Left lung (tissue), 14 donors: ENCODE results near the gene PNPLA8. TPM values are rescaled to one million over a fixed set of nuclear protein-coding genes. Genes with fewer than 3 reads are reported as not detected.

ENCODE experiments used
- ATAC-seq: fragments of 200-7000 bp; cut with Tn5 transposase; one replicate; pipeline ENCODE4 v1.9.1; 2020; ENCODE audit warnings: moderate library complexity
- DNase-seq, 4 donors: peaks; one replicate each; pipeline ENCODE4 v3.0.0-alpha.2; 2013 to 2020
- H3K27ac ChIP-seq, 2 donors: fragments of 200-600 bp; sonication (generic) in 1 of 2; one replicate each; pipeline versions ENCODE4 v1.5.0 to v1.8.0; 2020 to 2021
- H3K27me3 ChIP-seq, 2 donors: fragments of 200-600 bp; sonication (generic) in 1 of 2; one replicate each; pipeline versions ENCODE4 v1.5.0 to v1.8.0; 2020 to 2021
- H3K36me3 ChIP-seq, 2 donors: fragments of 200-600 bp; sonication (generic) in 1 of 2; one replicate each; pipeline versions ENCODE4 v1.5.0 to v1.8.0; 2020 to 2021
- H3K4me1 ChIP-seq, 2 donors: fragments of 200-600 bp; one replicate each; pipeline ENCODE4 v1.8.0; 2021
- H3K4me3 ChIP-seq, 2 donors: fragments of 200-600 bp; sonication (generic) in 1 of 2; one replicate each; pipeline versions ENCODE4 v1.5.0 to v1.8.0; 2020 to 2021; ENCODE audit warnings: mild to moderate bottlenecking in 1 of 2
- H3K9me3 ChIP-seq, 2 donors: fragments of 200-600 bp; sonication (generic) in 1 of 2; one replicate each; pipeline versions ENCODE4 v1.5.0 to v1.8.0; 2020 to 2021
- CTCF ChIP-seq, 2 donors: fragments of 200-600 bp; sonication (generic) in 1 of 2; IDR thresholded peaks; one replicate each; pipeline versions ENCODE4 v1.5.0 to v1.8.0; 2021; ENCODE audit warnings: antibody characterized with exemption in 2 of 2
- intact Hi-C, 2 donors: fragments of 100-400 bp; cut with DNase I; formaldehyde crosslinking; loops; one replicate each; pipeline versions ENCODE4 v1.11.2 to v1.14.2; 2022
- long read RNA-seq, 12 donors: library from polyadenylated mRNA in 2 of 12; unstranded in 2 of 12; transcript quantifications; one replicate each; pipeline ENCODE4 v2.0.0 and lab custom pipeline, GENCODE V29; 2019 to 2026
- polyA plus RNA-seq, 6 donors: library from polyadenylated mRNA; unstranded; fragments of 120-200 nt; gene quantifications; one replicate each; pipeline ENCODE4 v1.2.1, GENCODE V29; 2013; ENCODE audit not compliant: insufficient read length in 6 of 6
- total RNA-seq, 2 donors: library from RNA; stranded (reverse); fragmentation: NEBNext Ultra II Directional; extraction: Animal tissue kit (Norgen Biotek cat#: 25700); gene quantifications; one replicate each; pipeline ENCODE4 v1.2.1, GENCODE V29; 2021
- donor health status: DM: no; HTN: yes; CAD: no.
- donor health status: DM: no; HTN: no; CAD: no.

The PNPLA8 gene, protein sequence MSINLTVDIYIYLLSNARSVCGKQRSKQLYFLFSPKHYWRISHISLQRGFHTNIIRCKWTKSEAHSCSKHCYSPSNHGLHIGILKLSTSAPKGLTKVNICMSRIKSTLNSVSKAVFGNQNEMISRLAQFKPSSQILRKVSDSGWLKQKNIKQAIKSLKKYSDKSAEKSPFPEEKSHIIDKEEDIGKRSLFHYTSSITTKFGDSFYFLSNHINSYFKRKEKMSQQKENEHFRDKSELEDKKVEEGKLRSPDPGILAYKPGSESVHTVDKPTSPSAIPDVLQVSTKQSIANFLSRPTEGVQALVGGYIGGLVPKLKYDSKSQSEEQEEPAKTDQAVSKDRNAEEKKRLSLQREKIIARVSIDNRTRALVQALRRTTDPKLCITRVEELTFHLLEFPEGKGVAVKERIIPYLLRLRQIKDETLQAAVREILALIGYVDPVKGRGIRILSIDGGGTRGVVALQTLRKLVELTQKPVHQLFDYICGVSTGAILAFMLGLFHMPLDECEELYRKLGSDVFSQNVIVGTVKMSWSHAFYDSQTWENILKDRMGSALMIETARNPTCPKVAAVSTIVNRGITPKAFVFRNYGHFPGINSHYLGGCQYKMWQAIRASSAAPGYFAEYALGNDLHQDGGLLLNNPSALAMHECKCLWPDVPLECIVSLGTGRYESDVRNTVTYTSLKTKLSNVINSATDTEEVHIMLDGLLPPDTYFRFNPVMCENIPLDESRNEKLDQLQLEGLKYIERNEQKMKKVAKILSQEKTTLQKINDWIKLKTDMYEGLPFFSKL
- total RNA-seq (10 to 100 TPM; 32.3 to 33.4 TPM), polyA plus RNA-seq (10 to 100 TPM; 28.7 to 38.0 (median 33.2) TPM)
- long read RNA-seq, donor 1, partial matches to known transcripts, result 17 of 26 reads
- long read RNA-seq, donor 1, other reads (novel, unspliced or antisense), result 0 of 26 reads
- long read RNA-seq, donor 2, transcript PNPLA8-201 (11 exons, 3,490 nt), result major isoform, 7 of 26 reads
- long read RNA-seq, donor 2, partial matches to known transcripts, result 17 of 26 reads
- long read RNA-seq, donor 2, other reads (novel, unspliced or antisense), result 0 of 26 reads
- long read RNA-seq, donor 3, partial matches to known transcripts, result 55 of 58 reads
- long read RNA-seq, donor 3, other reads (novel, unspliced or antisense), result 0 of 58 reads
- long read RNA-seq, donor 4, partial matches to known transcripts, result 3 of 6 reads
- long read RNA-seq, donor 4, other reads (novel, unspliced or antisense), result 1 of 6 reads
- long read RNA-seq, donor 5, partial matches to known transcripts, result 129 of 133 reads
- long read RNA-seq, donor 5, other reads (novel, unspliced or antisense), result 0 of 133 reads
- long read RNA-seq, donor 6, transcript PNPLA8-206 (10 exons, 3,462 nt), result major isoform, 5 of 128 reads
- long read RNA-seq, donor 6, partial matches to known transcripts, result 119 of 128 reads
- long read RNA-seq, donor 6, other reads (novel, unspliced or antisense), result 0 of 128 reads
- long read RNA-seq, donor 7, partial matches to known transcripts, result 0 of 2 reads
- long read RNA-seq, donor 7, other reads (novel, unspliced or antisense), result 0 of 2 reads
- long read RNA-seq, donor 8, partial matches to known transcripts, result 0 of 4 reads
- long read RNA-seq, donor 8, other reads (novel, unspliced or antisense), result 0 of 4 reads
- long read RNA-seq, donor 9, result 0 reads
- long read RNA-seq, donor 10, partial matches to known transcripts, result 3 of 4 reads
- long read RNA-seq, donor 10, other reads (novel, unspliced or antisense), result 1 of 4 reads
- long read RNA-seq, donor 11, transcript PNPLA8-206 (10 exons, 3,462 nt), result major isoform, 5 of 46 reads
- long read RNA-seq, donor 11, partial matches to known transcripts, result 22 of 46 reads
- long read RNA-seq, donor 11, other reads (novel, unspliced or antisense), result 15 of 46 reads
- long read RNA-seq, donor 12, transcript PNPLA8-201 (11 exons, 3,490 nt), result major isoform, 5 of 23 reads
- long read RNA-seq, donor 12, transcript PNPLA8-206 (10 exons, 3,462 nt), result major isoform, 5 of 23 reads
- long read RNA-seq, donor 12, partial matches to known transcripts, result 13 of 23 reads
- long read RNA-seq, donor 12, other reads (novel, unspliced or antisense), result 0 of 23 reads

DNA sequence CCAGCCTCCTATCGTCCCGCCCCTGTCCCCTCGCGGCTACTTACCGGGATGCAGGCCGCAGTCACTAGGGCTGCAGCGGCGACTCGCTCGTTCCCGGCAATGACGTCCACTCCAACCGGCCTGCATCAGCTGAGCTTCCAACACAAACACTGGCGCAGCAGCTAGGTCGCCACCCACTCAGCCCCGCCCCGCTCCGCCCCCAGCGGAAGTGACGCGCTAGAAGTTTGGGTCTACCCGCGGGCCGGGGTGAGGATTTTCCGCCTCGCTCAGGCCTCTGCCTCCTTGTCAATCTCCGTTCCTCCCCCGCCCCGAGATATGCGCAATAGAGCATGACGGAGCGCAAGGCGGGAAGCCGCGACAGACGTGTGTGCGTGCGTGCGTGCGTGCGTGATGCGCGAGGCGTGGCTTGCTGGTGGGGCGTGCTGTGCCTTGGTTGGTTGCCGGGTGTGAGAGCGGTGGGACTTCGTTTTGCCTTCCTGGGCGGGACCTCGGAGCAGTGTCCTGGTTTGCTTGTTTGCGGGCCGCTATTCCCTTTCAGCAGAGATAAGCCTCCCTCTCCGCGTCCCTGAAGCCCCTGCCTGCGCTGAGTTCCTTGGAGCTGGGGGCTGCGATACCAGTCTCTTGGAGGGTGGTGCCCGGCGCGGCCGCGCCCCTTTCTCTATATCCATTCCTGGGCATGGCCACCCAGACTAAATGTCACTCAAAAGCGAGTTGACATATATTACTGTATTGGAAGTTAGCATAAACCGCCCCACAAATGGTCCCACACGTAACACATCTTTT, at the start of gene PNPLA8:
TSS of gene PNPLA8 (minus strand) at position 151 of the 783 bp plus-strand sequence. CDS start 10,644 bp downstream, outside the sequence.
- ATAC-seq (peak; percentile 94), DNase-seq (peak; percentile 99 to 100 (median 100))
- Histone ChIP-seq H3K27ac (peak within 1 kb of the TSS; percentile 99 to 100), H3K4me3 (peak within 1 kb of the TSS; percentile 69), H3K4me1 (peaks cover 16 to 46% of the 10 kb centered on the region in 2 donors), H3K27me3 (no peaks in the 10 kb centered on the region), H3K9me3 (no peaks in the 10 kb centered on the region), H3K36me3 (no peaks in the 10 kb centered on the region)
- intact Hi-C loops, result no loop called here
- no peak for TF ChIP-seq CTCF (IDR thresholded peaks at IDR 0.05)

- no peak overlapping the region for H3K27ac ChIP-seq
- H3K4me1 ChIP-seq, result peaks cover 0 to 37% of the 10 kb centered on the region in 2 donors
- peaks cover 0 to 41% of the 10 kb centered on the region in 2 donors for H3K36me3 ChIP-seq
- H3K27me3 ChIP-seq, result no peaks in the 10 kb centered on the region
- DNase-seq, result no peak
- TF ChIP-seq CTCF (IDR thresholded peaks at IDR 0.05), result no peak
- H3K9me3 ChIP-seq, result peaks cover 0 to 12% of the 10 kb centered on the region in 2 donors
- H3K4me3 ChIP-seq, result no peak overlapping the region
- no peak for ATAC-seq
- intact Hi-C loops, result no loop called here
These were observed 49.2 kb upstream of the PNPLA8 start for GRCh38 chr7:108575156-108575555.

- DNase-seq (no peak), ATAC-seq (no peak)
- intact Hi-C loops, result no loop called here
- no peak for TF ChIP-seq CTCF (IDR thresholded peaks at IDR 0.05)
- Histone ChIP-seq H3K36me3 (peaks cover 0 to 25% of the 10 kb centered on the region in 2 donors), H3K9me3 (no peaks in the 10 kb centered on the region), H3K4me3 (peak overlapping the region in 1 of 2 donors; percentile 92), H3K27ac (no peak overlapping the region), H3K27me3 (no peaks in the 10 kb centered on the region), H3K4me1 (peaks cover 12 to 50% of the 10 kb centered on the region in 2 donors)
These were observed 46.5 kb upstream of the PNPLA8 start for GRCh38 chr7:108572480-108572879.
